ENCODE results near the gene ASRGL1.

Gene ASRGL1

GRCh38 chr11:62402226-62402959 lies 65.1 kb downstream of the ASRGL1 start:
- H3K9ac ChIP-seq, result no peak overlapping the region
- H4K20me1 ChIP-seq, result no peaks in the 10 kb centered on the region
- H3K4me3 ChIP-seq, result no peak overlapping the region
- H3K27me3 ChIP-seq, result no peaks in the 10 kb centered on the region
- no peaks in the 10 kb centered on the region for H3K36me3 ChIP-seq
- TF ChIP-seq Cebpa-rat (IDR thresholded peaks at IDR 0.05), result no peak
- peaks cover 27% of the 10 kb centered on the region for H3K4me1 ChIP-seq
- no peaks in the 10 kb centered on the region for H3K9me3 ChIP-seq
- no peak overlapping the region for H3K27ac ChIP-seq
- H3K4me2 ChIP-seq, result peak overlapping the region; percentile 24; the same call in 1 of the 2 replicates

DNA sequence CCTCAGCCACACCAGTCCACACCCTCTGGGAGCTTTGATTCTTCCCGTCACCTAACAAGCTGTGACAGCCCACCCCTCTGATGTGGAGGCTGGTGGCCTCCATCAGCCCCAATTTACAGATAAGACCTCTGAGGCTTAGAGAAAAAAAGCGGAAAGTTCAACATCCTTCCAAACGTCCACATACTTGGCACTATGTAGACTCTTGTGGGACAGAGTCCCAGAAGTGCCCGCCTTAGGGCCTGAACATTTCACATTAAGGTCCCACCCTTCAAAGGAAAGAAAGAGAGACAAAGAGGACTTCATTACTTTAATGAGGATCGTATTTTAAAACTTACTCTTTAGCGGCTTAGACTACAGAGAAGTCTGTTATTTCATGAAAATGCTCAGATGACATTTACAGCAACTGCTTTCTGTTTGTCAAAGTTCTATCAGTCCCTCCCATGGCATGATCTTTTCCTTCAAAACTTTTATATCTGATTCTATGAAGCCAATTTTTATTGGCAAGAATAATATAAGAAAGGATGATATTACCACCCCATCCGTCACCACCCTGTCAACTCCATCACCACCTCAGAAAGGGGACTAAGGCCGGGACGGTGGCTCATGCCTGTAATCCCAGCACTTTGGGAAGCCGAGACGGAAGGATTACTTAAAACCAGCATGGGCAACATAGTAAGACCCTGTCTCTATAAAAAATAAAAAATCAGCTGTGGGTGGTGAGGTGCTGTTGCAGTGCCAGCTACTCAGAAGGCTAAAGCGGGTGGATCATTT lies 65.9 kb downstream of the ASRGL1 start:
- H3K9me3 ChIP-seq, result no peaks in the 10 kb centered on the region
- H3K9ac ChIP-seq, result no peak overlapping the region
- H4K20me1 ChIP-seq, result no peaks in the 10 kb centered on the region
- no peak overlapping the region for H3K4me3 ChIP-seq
- H3K4me1 ChIP-seq, result peaks cover 19% of the 10 kb centered on the region
- TF ChIP-seq Cebpa-rat (IDR thresholded peaks at IDR 0.05), result no peak
- H3K27ac ChIP-seq, result no peak overlapping the region
- no peak overlapping the region for H3K4me2 ChIP-seq
- H3K27me3 ChIP-seq, result no peaks in the 10 kb centered on the region
- H3K36me3 ChIP-seq, result no peaks in the 10 kb centered on the region

GRCh38 chr11:62404435-62404834 lies 67.2 kb downstream of the ASRGL1 start:
- no peak for TF ChIP-seq Cebpa-rat (IDR thresholded peaks at IDR 0.05)
- H3K36me3 ChIP-seq, result no peaks in the 10 kb centered on the region
- H3K9ac ChIP-seq, result no peak overlapping the region
- H4K20me1 ChIP-seq, result no peaks in the 10 kb centered on the region
- H3K27me3 ChIP-seq, result no peaks in the 10 kb centered on the region
- H3K4me3 ChIP-seq, result no peak overlapping the region
- no peak overlapping the region for H3K4me2 ChIP-seq
- H3K9me3 ChIP-seq, result no peaks in the 10 kb centered on the region
- H3K4me1 ChIP-seq, result peaks cover 12% of the 10 kb centered on the region; the same call in 1 of the 2 replicates
- H3K27ac ChIP-seq, result no peak overlapping the region

DNA sequence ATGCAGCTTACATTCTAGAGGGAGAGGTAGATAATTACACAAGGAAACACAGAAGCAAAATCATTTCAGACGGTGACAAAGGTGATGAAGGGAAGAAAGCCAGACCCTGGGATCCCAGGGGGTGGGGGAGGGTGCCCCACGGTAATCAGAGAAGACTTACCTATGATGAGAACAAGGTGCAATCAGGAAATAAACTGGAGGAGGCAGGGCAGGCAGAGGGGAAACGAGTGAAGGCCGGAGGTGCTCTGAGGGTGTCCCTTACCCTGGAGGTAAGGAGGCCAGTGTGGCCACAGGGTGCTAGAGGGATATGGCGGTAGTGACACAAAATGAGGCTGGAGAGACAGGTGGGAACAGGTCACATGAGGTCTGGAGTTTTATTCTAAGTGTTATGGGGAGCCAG lies 67.7 kb downstream of the ASRGL1 start:
- H3K4me3 ChIP-seq, result no peak overlapping the region
- no peaks in the 10 kb centered on the region for H4K20me1 ChIP-seq
- no peak overlapping the region for H3K4me2 ChIP-seq
- H3K36me3 ChIP-seq, result no peaks in the 10 kb centered on the region
- H3K9me3 ChIP-seq, result no peaks in the 10 kb centered on the region
- no peak overlapping the region for H3K27ac ChIP-seq
- H3K9ac ChIP-seq, result no peak overlapping the region
- no peak for TF ChIP-seq Cebpa-rat (IDR thresholded peaks at IDR 0.05)
- H3K4me1 ChIP-seq, result peaks cover 12% of the 10 kb centered on the region; the same call in 1 of the 2 replicates
- no peaks in the 10 kb centered on the region for H3K27me3 ChIP-seq

DNA sequence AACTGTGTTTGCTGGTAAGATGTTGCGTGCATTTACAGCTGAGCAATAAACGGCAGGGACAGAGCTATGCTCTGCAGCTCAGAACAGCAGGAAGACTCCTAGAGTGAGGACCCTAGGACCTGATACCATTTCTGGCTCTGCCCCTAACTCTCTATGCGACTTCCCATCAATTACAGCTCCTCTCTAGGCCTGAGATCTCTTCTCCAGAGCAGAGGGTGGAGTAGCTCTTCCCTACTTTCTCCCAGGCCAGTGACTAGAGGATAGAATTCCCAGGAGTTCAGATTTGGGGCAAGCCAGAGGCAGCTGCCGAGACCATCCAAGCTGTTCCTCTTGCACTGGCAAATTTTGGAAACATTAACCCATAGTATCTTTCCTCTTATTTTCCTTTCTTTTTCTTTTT lies 68.8 kb downstream of the ASRGL1 start:
- H3K9ac ChIP-seq, result no peak overlapping the region

GRCh38 chr11:62409831-62410230 lies 72.6 kb downstream of the ASRGL1 start:
- Histone ChIP-seq H3K4me1 (no peaks in the 10 kb centered on the region), H3K4me2 (no peak overlapping the region), H3K27me3 (no peaks in the 10 kb centered on the region), H4K20me1 (no peaks in the 10 kb centered on the region), H3K27ac (no peak overlapping the region), H3K9ac (no peak overlapping the region), H3K4me3 (no peak overlapping the region), H3K9me3 (no peaks in the 10 kb centered on the region), H3K36me3 (no peaks in the 10 kb centered on the region)
- TF ChIP-seq Cebpa-rat (IDR thresholded peaks at IDR 0.05), result no peak

More for the DNA sequence above, 68.8 kb downstream of the ASRGL1 start:
- H4K20me1 ChIP-seq, result no peaks in the 10 kb centered on the region
- H3K27me3 ChIP-seq, result no peaks in the 10 kb centered on the region
- no peak for TF ChIP-seq Cebpa-rat (IDR thresholded peaks at IDR 0.05)
- peaks cover 12% of the 10 kb centered on the region; the same call in 1 of the 2 replicates for H3K4me1 ChIP-seq
- H3K9me3 ChIP-seq, result no peaks in the 10 kb centered on the region
- no peaks in the 10 kb centered on the region for H3K36me3 ChIP-seq
- H3K4me2 ChIP-seq, result no peak overlapping the region
- H3K27ac ChIP-seq, result no peak overlapping the region
- H3K4me3 ChIP-seq, result no peak overlapping the region

DNA sequence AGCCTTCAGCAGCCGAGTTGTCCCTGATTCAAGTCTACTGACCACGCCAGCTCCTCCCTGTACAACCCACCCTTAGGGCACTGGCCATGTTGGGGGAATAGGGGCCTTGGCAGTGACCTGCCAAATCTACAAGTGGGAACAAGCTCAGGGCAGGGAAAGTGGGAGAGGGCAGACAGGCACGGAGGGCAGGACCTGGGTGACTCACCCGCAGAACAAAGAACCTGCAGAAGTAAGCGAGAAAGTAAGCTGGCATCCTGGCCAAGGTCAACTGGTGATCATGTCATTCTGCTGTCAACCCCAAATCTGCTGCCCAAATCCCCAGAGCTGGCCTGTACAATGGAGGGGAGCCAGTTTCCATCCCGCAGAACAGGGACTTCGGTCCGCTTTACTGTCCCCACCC lies 73.7 kb downstream of the ASRGL1 start:
- Histone ChIP-seq H3K4me3 (no peak overlapping the region), H3K9me3 (no peaks in the 10 kb centered on the region), H3K4me1 (no peaks in the 10 kb centered on the region), H4K20me1 (no peaks in the 10 kb centered on the region), H3K36me3 (no peaks in the 10 kb centered on the region), H3K4me2 (no peak overlapping the region), H3K9ac (no peak overlapping the region), H3K27ac (no peak overlapping the region), H3K27me3 (no peaks in the 10 kb centered on the region)
- TF ChIP-seq Cebpa-rat (IDR thresholded peaks at IDR 0.05), result no peak

- no peaks in the 10 kb centered on the region for H4K20me1 ChIP-seq
- no peak overlapping the region for H3K4me2 ChIP-seq
- no peak overlapping the region for H3K27ac ChIP-seq
- no peak overlapping the region for H3K4me3 ChIP-seq
- TF ChIP-seq Cebpa-rat (IDR thresholded peaks at IDR 0.05), result no peak
- no peaks in the 10 kb centered on the region for H3K27me3 ChIP-seq
- H3K9ac ChIP-seq, result no peak overlapping the region
- H3K36me3 ChIP-seq, result no peaks in the 10 kb centered on the region
- no peaks in the 10 kb centered on the region for H3K9me3 ChIP-seq
- H3K4me1 ChIP-seq, result no peaks in the 10 kb centered on the region
Observed at GRCh38 chr11:62411524-62411923, 74.3 kb downstream of the ASRGL1 start.

GRCh38 chr11:62413060-62413696 lies 75.9 kb downstream of the ASRGL1 start:
- H3K27me3 ChIP-seq, result no peaks in the 10 kb centered on the region
- no peaks in the 10 kb centered on the region for H3K9me3 ChIP-seq
- no peak for TF ChIP-seq Cebpa-rat (IDR thresholded peaks at IDR 0.05)
- H3K4me2 ChIP-seq, result no peak overlapping the region
- H3K36me3 ChIP-seq, result no peaks in the 10 kb centered on the region
- H3K4me1 ChIP-seq, result no peaks in the 10 kb centered on the region
- H3K4me3 ChIP-seq, result no peak overlapping the region
- H3K9ac ChIP-seq, result no peak overlapping the region
- H4K20me1 ChIP-seq, result no peaks in the 10 kb centered on the region
- no peak overlapping the region for H3K27ac ChIP-seq

GRCh38 chr11:62416596-62416995 lies 79.3 kb downstream of the ASRGL1 start:
- Histone ChIP-seq H3K27me3 (no peaks in the 10 kb centered on the region), H3K27ac (no peak overlapping the region)

More at GRCh38 chr11:62416596-62416995, 79.3 kb downstream of the ASRGL1 start:
- Histone ChIP-seq H3K4me2 (no peak overlapping the region), H3K9ac (no peak overlapping the region), H3K4me3 (no peak overlapping the region), H4K20me1 (no peaks in the 10 kb centered on the region), H3K4me1 (no peaks in the 10 kb centered on the region), H3K36me3 (no peaks in the 10 kb centered on the region), H3K9me3 (no peaks in the 10 kb centered on the region)
- TF ChIP-seq Cebpa-rat (IDR thresholded peaks at IDR 0.05), result no peak
